ENCODE measurements around the gene POLR3B.

DNA sequence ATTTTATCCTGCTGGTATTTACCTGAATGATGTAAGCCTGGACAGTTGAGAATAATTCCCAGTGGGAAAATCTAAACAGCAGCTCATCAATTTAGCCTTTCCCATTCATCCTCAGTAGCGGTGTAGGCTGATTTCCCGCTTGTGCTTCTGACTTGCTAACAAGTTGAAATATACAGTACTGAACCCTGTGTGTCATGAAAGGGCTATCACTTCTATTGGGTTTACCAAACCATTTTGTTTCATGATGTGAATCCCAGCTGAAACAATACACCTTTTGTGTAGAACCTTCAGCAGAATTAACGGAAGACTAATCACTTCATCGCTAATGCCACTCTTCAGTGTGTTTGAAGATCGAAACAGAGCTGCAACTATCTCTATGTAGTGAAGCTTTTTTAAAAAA lies 88.4 kb downstream of the POLR3B start:
- TF ChIP-seq CTCF (conservative IDR thresholded peaks at IDR 0.05; ENCODE audit: low read depth, low read length) (no peak), EZH2 (IDR thresholded peaks at IDR 0.05; ENCODE audit: borderline replicate concordance, low read depth, low read length, poor library complexity, severe bottlenecking) (no peak)
